ENCODE measurements around the gene CAVIN1.
"Not testable (repeated sequence)": the region's sequence is repeated elsewhere in the genome, so short reads cannot be mapped to it uniquely, and the experiment has no call there.

CAVIN1 gene

GRCh38 chr17:42422958-42423712 lies at the start of gene CAVIN1:
Gene CAVIN1, minus strand, starts transcription at chr17:42423256. Its CDS starts 159 bp downstream, at chr17:42423097.
- DNase-seq (ENCODE audit: extremely low spot score, insufficient read length, low read depth) (no peak), FAIRE-seq (no peak)

GRCh38 chr17:42467889-42468288 lies 44.8 kb upstream of the CAVIN1 start:
- no peak for FAIRE-seq
- DNase-seq (ENCODE audit: extremely low spot score, insufficient read length, low read depth), result no peak

- no peak for FAIRE-seq
- no peak for DNase-seq (ENCODE audit: extremely low spot score, insufficient read length, low read depth)
Observed at GRCh38 chr17:42463976-42464400, 40.9 kb upstream of the CAVIN1 start.

GRCh38 chr17:42460371-42460770 lies 37.3 kb upstream of the CAVIN1 start:
- FAIRE-seq (no peak), DNase-seq (ENCODE audit: extremely low spot score, insufficient read length, low read depth) (no peak)

- FAIRE-seq (peak; percentile 35), DNase-seq (ENCODE audit: extremely low spot score, insufficient read length, low read depth) (no peak)
Observed at GRCh38 chr17:42459801-42460281, 36.8 kb upstream of the CAVIN1 start.

- DNase-seq (ENCODE audit: extremely low spot score, insufficient read length, low read depth) (no peak), FAIRE-seq (no peak)
Observed at GRCh38 chr17:42459256-42459800, 36.3 kb upstream of the CAVIN1 start.

- peak; percentile 86 for DNase-seq (ENCODE audit: extremely low spot score, insufficient read length, low read depth)
- peak; percentile 84 for FAIRE-seq
Observed at GRCh38 chr17:42458497-42459255, 35.6 kb upstream of the CAVIN1 start, which contains the start of gene ATP6V0A1. Gene ATP6V0A1, plus strand, starts transcription at chr17:42458878. Its CDS starts 2,017 bp downstream, at chr17:42460895.

- DNase-seq (ENCODE audit: extremely low spot score, insufficient read length, low read depth) (no peak), FAIRE-seq (peak; percentile 75)
Observed at GRCh38 chr17:42457107-42457792, 34.2 kb upstream of the CAVIN1 start.

GRCh38 chr17:42456223-42457106 lies 33.4 kb upstream of the CAVIN1 start:
- peak; percentile 91 for FAIRE-seq
- no peak for DNase-seq (ENCODE audit: extremely low spot score, insufficient read length, low read depth)

GRCh38 chr17:42454987-42455386 lies 31.9 kb upstream of the CAVIN1 start:
- not testable (repeated sequence) for DNase-seq (ENCODE audit: extremely low spot score, insufficient read length, low read depth); FAIRE-seq

- FAIRE-seq (peak; percentile 5), DNase-seq (ENCODE audit: extremely low spot score, insufficient read length, low read depth) (no peak)
Observed at GRCh38 chr17:42453439-42453838, 30.4 kb upstream of the CAVIN1 start.

- FAIRE-seq; DNase-seq (ENCODE audit: extremely low spot score, insufficient read length, low read depth): not testable (repeated sequence)
Observed at GRCh38 chr17:42451270-42451669, 28.2 kb upstream of the CAVIN1 start.

GRCh38 chr17:42449838-42450237 lies 26.8 kb upstream of the CAVIN1 start:
- not testable (repeated sequence) for DNase-seq (ENCODE audit: extremely low spot score, insufficient read length, low read depth); FAIRE-seq

- not testable (repeated sequence) for FAIRE-seq; DNase-seq (ENCODE audit: extremely low spot score, insufficient read length, low read depth)
Observed at GRCh38 chr17:42449176-42449575, 26.1 kb upstream of the CAVIN1 start.

- no peak for FAIRE-seq
- DNase-seq (ENCODE audit: extremely low spot score, insufficient read length, low read depth), result no peak
Observed at GRCh38 chr17:42442196-42442565, 19.1 kb upstream of the CAVIN1 start.

- DNase-seq (ENCODE audit: extremely low spot score, insufficient read length, low read depth), result no peak
- no peak for FAIRE-seq
Observed at GRCh38 chr17:42441371-42442195, 18.5 kb upstream of the CAVIN1 start.

GRCh38 chr17:42438600-42439567 lies 15.8 kb upstream of the CAVIN1 start:
- FAIRE-seq (no peak), DNase-seq (ENCODE audit: extremely low spot score, insufficient read length, low read depth) (no peak)
